Stimulated activated CD8-positive, alpha-beta memory T cell treated with anti-CD3 and anti-CD28 coated beads, Interleukin-4, amount 100 ng/mL, for 4 hours (primary cell): Measurements from ENCODE around the gene CR1L.
A peak's percentile ranks its signal among the peaks of the same experiment; 100 is the strongest.
"Not testable (repeated sequence)": the region's sequence is repeated elsewhere in the genome, so short reads cannot be mapped to it uniquely, and the experiment has no call there.

Experiments
- DNase-seq, 2 donors: peaks; one replicate each; pipeline ENCODE4 v3.0.0-alpha.2; 2020; ENCODE audit warnings: low read depth in 2 of 2, low spot score in 1 of 2

Gene CR1L

GRCh38 chr1:207744000-207744534 lies 99.1 kb downstream of the CR1L start:
- no peak for DNase-seq

- DNase-seq: no peak
These were observed 100.4 kb downstream of the CR1L start for GRCh38 chr1:207745285-207745684.

DNA sequence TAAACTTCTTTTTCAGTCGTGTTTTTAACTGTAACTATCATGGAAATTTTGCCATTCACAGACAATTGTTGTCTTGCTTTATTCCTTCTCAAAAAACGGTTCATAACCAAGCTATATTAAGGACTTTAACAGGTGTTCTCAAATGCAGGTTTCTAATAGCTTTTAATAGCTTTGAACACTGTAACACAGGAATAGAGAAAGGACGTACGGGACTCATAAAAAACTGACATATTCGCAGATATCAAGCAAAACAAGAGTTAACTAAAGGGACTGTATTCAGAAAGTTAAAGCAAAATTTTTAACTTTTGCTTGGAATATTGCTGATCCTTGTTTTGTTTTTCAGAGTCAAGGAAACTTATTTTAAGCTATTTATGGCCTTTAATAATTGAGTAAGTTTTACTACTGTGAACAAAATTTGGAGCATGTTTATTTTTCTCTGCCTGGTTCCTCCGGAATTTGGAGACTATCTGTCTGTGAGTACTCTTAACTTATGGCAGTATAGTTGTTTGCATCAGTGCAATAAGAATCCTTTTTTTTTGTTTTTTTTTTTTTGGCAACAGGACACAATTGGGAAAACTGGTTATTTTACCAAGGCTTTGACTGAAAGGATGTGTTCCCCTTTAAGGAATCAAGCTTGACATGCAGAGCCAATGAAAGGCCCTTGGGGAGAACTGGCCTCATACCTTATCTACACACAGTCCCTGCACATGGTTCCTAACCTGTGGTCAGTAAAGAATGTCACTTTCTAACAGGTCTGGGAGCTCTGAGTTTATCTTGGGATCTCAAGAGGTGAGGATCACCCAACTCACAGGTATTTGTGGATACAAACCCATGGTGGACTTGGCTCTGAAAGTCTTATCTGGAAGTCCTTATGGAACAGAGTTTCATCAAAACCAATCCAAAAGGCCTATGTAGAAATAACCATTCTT lies 101.2 kb downstream of the CR1L start:
- no peak for DNase-seq

DNA sequence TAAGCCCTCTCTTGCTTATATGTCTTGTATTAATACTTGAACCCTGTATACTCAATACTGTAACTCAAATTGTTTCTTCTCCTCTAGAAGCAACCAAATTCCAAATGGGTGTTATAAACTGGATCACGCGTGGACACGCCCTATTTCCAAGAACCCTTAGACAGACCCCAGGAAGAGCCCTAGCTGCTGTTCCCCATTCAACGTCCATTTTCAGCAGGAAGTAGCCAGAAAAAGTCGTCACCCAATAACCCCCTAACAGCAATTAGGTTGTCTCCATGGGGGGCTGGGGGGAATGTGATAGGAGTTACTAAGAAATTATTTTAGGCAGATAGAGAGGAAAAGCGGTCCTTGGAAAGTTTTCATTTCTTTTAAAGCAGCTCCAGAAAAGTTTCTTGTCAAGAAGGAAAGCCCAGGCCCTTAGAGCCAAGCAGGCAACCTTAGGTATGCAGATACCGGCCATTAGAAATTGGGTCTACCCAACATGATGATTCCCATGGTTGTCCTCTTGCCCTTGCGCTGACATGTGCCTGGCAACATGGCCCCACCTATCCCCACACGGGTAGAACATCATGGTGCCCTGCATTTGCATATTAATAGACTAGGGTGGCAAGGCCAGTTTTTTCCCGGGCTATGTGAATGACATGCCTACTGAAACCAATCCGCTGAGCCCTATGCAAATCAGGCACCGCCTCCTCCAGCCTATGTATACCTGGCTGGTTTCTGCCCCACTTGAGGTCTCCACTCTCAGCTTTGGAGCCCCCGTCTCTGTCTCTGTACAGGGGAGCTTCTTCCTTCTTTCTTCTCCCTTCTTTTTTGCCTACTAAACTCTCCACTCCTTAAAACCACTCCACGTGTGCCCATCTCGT lies 102.9 kb downstream of the CR1L start:
- DNase-seq: no peak

- DNase-seq: no peak
These were observed 104.0 kb downstream of the CR1L start for GRCh38 chr1:207748737-207749528.

GRCh38 chr1:207750631-207751305 lies 105.8 kb downstream of the CR1L start:
- DNase-seq: no peak

- not testable (repeated sequence) for DNase-seq
These were observed 106.5 kb downstream of the CR1L start for GRCh38 chr1:207751463-207751789.

GRCh38 chr1:207751790-207752455 lies 107.0 kb downstream of the CR1L start, which contains the start of gene CD46:
Gene CD46, plus strand, starts transcription at chr1:207752054. Its CDS starts 159 bp downstream, at chr1:207752213.
- DNase-seq: peak; percentile 78 to 86

DNA sequence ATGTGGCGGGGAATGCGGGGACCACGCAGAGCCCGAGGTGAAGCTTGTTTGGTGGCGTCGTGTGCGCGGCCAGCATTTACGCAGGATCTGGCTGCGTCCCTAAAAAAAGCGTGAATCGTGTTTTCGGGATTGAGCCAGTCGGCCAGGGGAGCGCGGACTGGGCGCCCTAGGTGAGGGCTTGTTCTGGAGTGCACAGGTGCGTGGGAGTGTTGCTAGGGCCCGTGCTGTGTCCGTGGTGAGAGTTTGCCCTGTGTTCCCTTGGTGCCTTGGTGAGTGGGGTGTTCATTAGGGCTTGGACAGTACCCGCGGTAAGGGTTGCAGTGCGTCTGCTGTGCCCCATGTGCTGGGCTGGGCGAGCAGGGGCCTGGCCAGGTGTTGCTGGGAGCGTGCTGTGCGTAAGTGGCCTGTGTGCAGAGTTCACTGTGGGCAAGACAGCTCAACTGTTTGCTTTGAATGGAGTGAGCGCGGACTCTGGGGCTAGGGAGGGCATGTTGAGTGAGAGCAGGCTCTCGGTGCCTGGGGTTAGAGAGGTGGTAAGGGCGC lies 107.6 kb downstream of the CR1L start:
- DNase-seq: no peak

- DNase-seq: no peak
These were observed 108.7 kb downstream of the CR1L start for GRCh38 chr1:207753611-207754010.

DNA sequence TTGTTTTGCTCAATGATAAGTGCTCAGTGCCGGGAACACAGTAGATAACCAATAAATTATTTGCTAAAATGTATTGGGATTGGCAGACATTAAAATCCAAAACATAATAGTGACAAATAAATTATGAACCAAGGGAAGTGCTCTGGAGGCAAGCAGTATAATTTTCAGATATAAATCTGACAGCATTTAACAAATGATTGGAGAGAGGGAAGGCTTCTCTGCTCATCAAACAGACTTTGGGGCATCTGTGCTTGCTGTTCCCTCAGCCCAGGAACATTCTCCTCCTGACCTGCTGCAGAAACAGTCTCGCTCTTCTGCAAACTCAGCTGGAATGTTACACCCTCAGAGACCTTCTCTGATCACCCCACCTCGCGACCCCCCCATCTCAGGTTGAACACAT lies 109.1 kb downstream of the CR1L start:
- DNase-seq: no peak

DNA sequence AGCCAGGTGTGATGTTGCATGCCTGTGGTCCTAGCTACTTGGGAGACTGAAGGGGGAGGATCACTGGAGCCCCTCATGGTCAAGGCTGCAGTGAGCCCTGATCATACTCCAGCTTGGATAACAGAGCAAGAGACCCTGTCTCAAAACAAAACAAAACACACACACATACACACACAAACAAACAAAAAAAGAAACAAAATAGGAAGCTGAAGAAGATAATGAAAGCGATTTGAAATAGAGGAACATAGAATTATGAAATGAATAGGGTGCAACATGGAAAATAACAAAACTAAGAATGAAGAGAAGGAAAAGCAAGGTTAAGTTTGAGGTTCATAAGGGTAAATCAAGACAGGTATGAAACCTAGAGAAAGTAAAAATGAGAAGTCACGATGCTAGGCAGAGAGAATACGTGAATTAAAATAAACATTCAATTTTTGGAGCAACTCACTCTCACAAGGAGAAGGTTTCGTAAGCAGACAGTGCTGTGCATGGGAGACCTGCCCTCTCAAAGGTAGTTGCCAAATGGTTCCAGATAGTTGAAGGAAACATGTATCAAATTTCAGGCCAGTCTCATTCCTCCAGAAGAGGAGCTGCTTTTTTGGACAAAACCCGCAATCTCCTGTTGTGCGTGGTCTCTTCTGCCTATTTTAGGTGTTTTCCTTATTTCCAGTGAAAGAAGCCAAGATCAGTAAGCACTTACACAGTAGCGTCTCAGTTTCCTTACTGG lies 110.2 kb downstream of the CR1L start:
- no peak for DNase-seq

DNA sequence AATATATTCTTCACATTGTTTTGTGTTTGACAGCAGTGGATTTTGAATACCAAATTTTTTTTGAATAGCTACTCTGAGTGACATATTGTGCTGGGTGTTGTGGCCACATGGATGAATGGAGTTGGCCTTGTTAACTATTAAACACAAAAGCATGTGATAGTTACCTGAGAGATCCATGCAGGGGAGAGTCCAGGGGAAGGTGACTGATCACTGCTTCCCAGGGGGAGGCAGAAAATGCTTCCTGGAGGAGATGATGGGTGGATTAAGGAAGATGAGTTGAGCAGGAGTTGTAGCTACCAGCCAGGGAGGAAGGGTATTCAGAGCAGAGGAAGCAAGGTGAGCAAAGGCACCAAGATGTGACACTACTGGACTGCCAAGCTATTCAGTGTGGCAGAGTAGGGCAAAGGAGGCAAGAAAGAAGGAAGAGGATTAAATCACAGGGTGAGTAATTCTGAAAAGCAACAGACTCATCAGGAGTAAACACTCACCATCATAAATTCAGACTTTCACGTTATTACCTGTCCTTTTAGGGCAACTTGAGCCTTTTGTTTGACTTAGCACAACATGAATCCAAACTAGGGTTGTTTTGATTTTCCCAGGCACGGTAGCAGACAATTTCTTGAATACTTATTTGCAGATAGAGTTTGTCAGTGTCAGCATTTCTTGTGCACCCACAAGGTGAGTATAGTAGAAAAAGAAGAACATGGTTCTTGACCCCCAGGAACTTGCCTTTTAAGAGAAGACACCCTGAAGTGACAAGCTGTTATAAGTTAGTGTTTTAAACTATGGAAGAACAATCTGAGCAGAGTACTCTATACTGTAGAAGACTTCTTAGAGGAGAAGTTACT lies 111.1 kb downstream of the CR1L start:
- no peak for DNase-seq

GRCh38 chr1:207762622-207763021 lies 117.7 kb downstream of the CR1L start:
- no peak for DNase-seq

GRCh38 chr1:207763091-207763490 lies 118.2 kb downstream of the CR1L start:
- no peak for DNase-seq

DNA sequence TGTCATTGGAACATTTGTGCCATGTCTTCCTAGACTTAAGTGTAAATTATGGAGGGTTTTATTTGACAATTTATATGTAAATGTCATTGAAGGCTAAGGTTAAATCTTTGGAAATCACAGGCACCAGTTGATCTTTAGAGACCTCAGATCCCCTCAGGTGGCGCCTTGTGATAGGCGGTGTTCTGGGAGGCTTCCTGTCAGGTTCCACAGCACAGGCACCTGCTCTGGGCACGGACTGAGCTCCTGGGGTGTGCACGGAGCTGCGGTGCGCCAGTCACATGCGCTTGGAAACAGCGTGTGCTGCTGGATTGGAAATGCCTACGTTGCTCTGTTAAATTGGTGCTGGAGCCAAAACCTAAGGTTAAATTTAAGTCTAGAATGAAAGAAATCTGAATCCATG lies 119.0 kb downstream of the CR1L start:
- DNase-seq: no peak

- no peak for DNase-seq
These were observed 121.6 kb downstream of the CR1L start for GRCh38 chr1:207766569-207766968.

DNA sequence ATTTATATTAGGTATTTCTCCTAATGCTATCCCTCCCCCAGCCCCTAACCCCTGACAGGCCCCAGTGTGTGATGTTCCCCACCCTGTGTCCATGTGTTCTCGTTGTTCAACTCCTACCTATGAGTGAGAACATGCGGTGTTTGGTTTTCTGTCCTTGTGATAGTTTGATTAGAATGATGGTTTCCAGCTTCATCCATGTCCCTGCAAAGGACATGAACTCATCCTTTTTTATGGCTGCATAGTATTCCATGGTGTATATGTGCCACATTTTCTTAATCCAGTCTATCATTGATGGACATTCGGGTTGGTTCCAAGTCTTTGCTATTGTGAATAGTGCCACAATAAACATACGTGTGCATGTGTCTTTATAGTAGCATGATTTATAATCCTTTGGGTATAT lies 125.6 kb downstream of the CR1L start:
- not testable (repeated sequence) for DNase-seq
